Stimulated activated CD4-positive, alpha-beta T cell treated with anti-CD3 and anti-CD28 coated beads, Interleukin-2, amount 100 ng/mL, for 24 hours (primary cell): ENCODE data around the gene SLC35F5.
"Not testable (repeated sequence)": the region's sequence is repeated elsewhere in the genome, so short reads cannot be mapped to it uniquely, and the experiment has no call there.

ENCODE experiments used
- DNase-seq, 2 donors: peaks; one replicate each; pipeline ENCODE4 v3.0.0-alpha.2; 2020

Gene SLC35F5

DNA sequence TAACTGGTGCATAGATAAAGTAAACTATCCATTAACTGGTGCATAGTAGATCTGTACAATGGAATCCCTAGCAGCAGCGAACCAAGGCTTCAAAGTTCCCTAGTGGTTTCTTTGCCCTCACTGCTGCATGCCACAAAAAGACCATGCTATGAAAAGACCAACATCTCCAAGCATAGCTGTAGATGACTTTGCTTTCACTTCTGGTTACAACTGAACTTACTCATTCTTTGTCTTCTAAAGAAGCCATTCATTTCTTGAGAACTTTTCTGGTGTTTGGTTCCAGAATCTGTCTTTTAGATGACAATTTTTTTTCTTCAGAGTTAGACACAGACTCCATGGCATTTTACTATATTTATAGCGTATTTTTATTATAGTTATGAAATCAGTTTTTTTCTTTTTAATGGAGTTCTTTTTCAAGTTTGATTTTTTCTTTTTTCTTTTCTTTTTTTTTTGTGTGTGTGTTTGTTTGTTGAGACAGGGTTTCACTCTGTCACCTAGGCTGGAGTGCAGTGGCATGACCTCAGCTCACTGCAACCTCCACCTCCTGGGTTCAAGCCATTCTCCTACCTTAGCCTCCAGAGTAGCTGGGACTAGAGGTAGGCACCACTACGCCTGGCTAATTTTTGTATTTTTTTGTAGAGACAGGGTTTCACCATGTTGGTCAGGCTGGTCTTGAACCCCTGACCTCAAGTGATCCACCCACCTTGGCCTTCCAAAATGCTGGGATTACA, 63.6 kb downstream of the SLC35F5 start:
- DNase-seq: peak; percentile 28 to 37

DNA sequence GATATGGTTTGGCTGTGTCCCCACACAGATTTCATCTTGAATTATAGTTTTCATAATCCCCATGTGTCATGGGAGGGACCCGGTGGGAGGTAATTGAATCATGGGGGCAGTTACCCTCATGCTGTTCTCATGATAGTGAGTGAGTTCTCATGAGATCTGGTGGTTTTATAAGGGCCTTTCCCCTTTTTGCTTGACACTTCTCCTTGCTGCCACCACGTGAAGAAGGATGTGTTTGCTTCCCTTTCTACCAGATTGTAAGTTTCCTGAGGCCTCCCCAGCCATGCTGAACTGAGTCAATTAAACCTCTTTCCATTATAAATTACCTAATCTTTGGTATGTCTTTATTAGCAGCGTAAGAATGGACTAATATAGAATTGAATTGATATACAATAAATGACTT, 65.6 kb downstream of the SLC35F5 start:
- not testable (repeated sequence) for DNase-seq

DNA sequence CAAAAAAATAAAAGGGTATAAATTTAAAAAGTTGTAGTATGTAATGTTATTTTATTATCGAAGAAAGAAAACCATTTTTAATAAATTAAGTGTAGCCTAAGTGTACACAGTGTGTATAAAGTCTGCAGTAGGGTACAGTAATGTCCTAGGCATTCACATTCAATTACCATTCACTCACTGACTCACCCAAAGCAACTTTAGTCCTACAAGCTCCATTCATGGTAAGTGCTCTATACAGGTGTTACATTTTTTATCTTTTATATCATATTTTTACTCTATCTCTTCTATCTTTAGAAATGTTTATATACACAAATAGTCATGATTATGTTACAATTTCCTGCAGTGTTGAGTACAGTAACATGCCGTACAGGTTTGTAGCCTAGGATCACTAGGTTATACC, 69.9 kb downstream of the SLC35F5 start:
- DNase-seq: no peak

DNA sequence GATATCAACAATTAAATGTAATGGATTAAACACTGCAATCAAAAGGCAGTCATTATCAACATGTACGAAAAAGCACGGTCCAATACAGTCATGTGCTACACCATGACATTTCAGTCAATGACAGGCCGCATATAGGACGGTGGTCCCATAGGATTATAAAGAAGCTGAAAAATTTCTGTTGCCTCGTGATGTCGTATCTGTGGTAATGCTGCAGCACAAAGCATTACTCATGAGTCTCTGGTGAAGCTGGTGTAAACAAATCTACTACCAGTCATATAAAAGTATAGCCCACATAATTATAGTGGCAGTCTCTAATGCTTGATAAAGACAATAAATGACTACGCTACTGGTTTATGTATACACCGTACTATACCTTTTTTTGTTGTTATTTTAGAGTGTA, 71.0 kb downstream of the SLC35F5 start:
- DNase-seq: no peak

DNA sequence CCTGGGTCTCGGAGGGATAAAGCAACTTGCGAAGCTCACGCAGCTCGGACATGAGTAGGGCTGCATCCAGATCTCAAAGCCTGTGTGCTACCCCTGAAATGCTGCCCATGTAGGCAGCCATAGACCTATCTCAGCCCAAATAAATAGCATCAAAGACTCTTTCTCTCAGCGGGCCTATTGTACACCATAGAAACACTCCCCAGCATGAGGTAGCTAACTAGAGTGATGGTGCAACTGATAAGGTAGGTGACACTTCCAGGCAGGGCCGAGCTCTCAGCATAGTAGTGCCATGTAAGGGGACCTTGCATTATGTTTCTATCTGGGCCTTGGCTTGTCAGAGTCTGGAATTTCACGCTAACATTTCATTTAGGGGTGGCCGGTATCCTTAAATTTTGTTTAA, 77.0 kb downstream of the SLC35F5 start:
- no peak for DNase-seq

DNA sequence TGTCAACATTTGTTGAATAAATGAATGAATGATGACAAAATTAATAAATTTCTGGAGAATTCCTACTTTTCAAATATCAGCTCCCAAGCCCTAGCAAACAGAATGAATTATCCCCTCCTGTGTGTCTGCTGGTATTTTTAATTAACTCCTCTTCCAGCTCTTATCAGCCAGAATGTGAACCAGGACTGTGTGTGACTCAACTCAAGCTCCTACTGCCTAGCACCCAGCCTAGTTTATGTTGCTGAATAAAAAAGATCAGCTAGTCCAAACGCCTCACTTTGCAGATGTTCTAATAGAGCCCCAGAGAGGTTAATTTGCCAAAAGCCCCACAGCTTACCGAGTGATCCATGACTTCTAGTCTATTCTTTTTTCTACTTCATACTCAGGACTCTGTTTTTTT, 79.1 kb downstream of the SLC35F5 start:
- DNase-seq: no peak

DNA sequence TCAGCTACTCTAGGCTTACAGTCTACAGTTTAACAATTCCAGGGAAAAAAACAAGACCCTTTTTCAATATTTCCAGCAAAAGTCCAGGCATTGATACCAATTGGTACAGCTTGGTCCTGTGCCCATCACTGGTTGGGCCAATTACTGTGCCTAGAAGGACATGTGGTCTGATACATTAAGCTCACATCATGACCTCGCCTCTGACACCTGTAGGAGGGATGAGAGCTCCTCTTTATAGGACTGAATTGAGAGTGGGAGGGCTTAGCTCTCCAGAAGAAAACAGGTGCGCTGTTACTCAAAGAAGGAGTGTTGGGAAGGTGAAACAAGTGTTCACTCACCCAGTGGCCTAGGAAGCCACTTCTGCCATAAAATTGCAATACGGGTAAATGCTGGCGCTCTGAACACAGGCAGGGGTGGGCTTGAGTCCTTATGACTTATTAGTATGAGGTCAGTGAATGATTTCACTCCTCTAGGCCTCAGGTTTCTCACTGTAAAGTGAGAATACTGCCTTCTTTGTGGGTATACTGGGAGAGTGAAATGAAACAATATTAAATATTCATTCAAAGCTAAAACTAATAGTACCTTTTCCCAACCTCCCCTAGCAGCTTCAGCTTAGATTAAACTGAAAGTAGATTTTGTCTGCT, 79.7 kb downstream of the SLC35F5 start:
- DNase-seq: no peak

DNA sequence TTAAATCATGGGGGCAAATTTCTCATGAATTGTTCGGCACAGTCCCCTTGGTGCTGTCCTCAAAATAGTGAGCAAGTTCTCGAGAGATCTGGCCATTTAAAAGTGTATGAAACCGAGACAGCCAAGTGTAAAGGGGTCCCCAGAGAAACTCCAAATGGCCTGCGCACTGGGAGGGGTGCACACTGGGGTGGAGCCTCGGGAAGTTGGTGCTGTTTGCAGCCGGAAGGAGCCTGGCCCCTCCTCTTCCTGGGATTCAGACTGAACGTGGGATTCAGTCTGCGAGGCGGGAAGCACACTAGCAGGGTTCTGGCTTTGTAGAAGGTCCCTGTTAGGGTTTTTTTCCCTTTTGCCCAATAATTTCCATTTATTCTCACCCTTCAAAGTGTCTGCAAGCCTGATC, 80.6 kb downstream of the SLC35F5 start:
- DNase-seq: no peak

DNA sequence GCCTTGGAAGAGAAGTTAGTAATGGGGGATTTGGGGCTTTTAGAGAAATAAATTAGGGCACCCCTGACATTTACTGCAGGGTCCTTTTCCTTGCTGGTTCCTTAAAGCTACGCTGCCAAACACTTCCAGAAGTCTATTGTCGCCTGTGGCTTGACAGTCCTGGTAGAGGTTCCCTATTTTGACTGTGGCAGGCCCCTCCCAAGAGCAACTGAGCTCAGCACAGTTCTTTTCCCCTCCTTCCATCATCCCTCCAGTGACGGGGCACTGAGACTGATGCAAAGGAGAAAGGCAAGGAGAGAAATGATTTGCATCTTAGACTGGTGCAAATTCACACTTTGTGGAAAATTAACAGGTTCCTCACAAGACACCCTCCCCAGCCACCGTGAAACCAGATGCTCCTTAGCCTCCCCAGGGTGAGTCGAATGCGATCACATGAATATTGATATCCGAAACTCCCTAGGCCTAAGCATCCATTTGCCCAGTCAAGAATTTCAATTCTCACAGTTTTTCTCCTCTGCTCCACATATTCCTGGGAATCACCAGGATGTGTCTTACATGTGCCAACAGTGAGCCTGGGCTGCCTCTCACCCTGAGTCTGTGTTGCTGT, 84.0 kb downstream of the SLC35F5 start:
- no peak for DNase-seq

DNA sequence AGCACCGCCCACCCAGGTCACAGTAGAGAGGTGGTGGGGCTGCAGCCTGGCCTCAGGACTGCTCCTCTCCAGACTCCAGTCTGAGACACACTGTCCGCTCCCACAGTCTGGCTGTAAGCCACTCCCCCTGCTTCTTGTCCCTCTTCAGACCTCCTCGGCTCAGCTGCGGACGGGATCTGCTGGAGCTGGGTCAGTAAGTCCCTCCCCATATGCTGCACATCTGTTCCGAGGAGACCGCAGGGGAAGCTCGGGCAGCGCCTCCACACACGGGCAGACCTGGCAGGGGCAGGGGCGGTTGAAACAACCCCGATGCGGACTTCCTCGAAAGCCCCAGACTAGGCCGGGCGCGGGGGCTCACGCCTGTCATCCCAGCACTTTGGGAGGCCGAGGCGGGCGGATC, 87.4 kb downstream of the SLC35F5 start:
- DNase-seq: not testable (repeated sequence)

DNA sequence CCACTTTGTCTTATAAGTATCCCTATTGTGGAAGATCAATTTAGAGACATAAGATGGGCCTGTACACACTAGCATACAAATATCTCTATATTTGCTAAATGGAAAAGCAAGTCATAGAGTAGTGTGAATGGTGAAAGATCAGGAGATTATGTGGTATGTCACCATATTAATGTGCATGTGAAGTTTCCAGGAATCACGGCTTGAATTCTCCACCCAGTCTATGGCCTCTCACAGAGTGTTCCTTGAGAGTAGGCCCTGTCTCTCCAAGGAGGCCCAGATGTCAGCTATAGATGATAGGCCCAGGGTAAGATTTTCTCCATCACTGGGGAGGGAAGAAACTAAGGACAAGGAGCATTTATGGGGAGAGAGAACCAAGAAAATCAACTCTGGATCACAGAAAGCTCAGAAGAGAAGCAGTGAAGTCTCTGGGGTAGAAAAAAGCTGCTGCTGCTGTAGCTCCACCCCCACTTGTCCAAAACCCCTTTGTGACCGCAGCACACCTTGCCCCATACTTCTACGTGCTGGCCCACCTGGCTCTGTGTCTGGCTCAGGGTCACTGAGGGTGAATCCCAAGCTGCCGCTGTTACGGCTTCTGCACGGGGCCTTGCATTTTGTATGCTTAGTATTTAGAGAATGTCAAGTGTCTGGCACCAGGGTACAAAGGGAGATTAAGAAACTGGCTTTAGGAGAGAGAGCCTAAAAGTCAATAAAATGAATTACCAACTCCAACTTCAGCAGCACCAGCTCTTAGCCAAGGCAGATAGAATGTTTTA, 91.5 kb downstream of the SLC35F5 start:
- not testable (repeated sequence) for DNase-seq

DNA sequence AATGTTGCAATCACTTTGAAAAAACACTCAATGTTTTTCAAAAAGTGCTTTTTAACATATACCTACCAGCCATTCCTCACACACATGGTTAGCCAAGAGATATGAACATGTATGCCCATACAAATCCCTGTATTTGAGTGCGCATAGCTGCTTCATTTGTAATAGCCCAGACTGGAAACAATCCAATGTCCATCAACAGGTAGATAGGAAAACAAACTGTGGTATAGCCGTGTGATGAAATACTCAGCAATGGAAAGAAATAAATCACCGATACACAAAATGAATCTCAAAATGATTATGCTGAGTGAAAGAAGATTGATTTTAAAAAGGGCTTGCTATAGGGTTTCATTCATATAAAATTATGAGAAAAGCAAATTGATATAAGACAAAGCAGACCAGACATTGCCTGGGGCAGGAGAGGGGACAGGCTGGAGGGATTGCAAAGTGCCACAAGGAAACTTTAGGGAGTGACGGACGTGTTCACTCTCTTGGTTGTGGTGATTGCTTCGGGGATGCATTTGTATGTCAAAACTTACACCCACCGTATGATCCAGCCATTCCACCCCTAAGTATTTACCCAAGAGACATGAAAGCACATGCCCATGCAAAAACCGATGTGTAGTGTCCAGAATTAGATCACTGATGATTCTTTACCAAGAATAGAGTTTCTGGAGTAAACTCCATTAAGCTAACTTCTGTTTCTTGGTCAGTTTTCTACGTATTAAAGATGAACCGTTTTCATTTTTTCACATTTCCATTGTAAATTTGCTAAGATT, 93.0 kb downstream of the SLC35F5 start:
- not testable (repeated sequence) for DNase-seq
